CD4-positive, alpha-beta T cell treated with Interferon alpha-2 for 1 hour (primary cell): ENCODE measurements around the gene RIN3.
A peak's percentile ranks its signal among the peaks of the same experiment; 100 is the strongest.
"Not testable (repeated sequence)": the region's sequence is repeated elsewhere in the genome, so short reads cannot be mapped to it uniquely, and the experiment has no call there.

Source experiments
- DNase-seq, 2 donors: peaks; one replicate each; pipeline ENCODE4 v3.0.0-alpha.2; 2020 to 2022

The RIN3 gene

DNA sequence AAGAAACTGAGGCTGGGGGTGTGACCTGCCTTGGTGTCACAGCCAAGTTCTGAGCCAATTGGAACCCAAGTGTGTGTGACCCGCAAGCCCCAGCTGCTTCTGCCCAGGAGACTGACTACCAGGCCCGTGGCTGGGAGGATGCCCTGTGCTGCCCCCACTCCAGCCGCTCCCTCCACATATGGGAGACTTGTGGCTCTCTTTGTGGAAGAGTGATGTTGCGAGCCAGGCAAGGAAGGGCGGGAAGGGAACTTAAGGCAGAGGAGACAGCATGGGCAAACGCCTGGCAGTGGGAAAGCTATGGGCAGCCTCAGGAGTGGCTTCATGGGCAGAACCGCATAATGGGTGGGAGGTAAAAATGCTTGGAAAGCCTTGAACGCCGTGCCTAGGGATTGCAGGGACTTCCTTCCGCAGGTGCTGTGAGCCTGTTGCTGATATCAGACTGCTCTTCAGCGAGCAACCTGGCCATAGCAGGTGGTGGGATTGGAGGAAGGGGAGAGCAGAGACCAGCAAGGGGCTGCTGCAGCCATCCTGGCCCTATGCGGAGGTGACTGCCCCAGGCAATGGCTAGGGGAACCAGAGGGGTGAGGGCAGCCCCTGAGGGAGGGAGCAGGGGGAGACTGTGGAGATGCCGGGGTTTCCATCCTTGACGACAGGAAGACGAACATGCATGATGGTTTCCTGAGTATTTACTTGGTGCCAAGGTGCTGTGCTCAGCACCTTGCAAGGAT lies 119.1 kb downstream of the RIN3 start:
- DNase-seq = no peak

DNA sequence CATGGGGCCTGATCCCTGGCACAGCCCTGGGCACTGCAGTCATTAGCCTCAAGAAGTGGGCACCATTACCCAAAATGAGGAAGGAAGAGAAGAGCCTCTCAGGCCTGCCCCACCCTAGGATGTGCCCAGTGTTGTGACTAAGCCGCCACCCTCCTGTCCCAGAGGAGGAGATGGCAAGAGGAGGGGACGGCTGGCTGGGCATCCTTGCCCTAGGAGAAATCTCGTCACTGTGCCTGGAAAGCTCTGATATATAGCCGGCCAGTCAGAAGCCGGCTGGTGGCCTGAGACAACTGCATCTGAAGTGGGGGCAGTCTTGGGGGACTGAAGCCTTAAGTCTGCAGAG lies 119.7 kb downstream of the RIN3 start:
- peak in 1 of 2 donors; percentile 46 for DNase-seq

DNA sequence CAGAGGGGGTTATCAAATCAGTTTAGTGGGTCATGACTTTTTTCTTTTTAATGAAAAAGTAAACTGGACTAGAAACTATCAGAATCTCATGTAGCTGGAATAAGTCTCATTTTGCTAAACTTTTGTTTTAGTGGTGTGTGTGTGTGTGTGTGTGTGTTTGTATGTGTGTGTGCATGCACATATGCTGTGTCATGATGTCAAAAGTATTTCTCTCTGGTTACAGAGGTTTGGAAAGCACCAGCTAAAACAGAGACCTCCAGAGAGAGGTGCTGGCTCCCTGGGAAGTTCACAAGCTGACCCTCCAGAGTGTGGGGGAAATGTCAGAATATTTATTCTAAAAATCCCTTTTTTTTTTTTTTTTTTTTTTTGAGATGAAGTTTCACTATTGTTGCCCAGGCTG lies 120.1 kb downstream of the RIN3 start:
- no peak for DNase-seq

DNA sequence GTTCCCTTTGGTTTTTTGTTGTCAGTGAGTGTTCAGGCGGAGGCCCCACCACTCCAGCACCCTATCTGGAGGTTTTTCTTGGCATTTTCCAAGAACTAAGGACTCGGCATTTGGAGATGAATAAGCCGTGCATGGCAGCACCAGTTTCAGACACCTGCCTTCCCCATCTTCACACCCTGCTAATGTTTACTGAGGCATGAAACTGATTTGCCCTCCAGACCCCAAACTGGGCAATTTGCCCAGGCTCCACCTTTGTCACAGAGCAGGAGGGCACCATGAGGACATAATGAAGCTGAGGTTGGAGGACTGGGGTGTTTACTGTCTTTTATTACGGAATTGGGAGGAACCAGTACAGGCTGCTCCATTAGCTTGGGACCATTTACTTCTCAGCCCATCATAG lies 121.5 kb downstream of the RIN3 start:
- no peak for DNase-seq

DNA sequence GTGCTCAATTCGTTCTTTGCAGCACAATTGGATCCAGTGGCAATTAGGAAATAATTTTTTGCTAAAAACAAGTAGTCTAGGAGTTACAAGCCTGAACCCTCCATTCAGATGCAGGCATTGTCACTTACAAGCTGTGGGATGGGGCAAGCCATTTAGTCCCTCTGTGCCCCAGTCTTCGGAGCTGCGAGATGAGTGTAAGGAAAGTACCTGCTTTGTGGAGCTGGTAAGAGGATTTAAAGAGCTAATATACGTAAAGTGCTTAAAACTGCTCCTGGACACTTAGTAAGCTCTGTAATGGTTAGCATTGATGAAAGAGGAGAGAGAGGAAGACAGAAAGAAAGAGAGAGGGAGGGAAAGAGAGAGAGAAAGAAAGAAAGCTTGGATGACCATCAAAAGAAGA lies 122.3 kb downstream of the RIN3 start:
- DNase-seq = no peak

DNA sequence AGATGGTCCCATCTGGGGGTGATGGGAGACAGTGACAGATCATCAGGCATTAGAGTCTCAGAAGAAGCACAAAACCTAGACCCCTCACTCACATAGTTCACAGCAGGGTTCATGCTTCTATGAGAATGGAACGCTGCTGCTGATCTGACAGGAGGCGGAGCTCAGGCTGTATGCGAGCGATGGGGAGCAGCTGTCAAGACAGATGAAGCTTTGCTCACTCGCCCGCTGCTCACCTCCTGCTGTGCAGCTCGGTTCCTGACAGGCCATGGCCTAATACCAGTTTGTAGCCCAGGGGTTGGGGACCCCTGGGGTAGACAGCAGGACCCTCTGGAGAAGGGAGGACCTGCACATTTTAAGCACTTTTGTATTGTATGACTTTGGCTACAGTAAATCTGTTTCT lies 123.6 kb downstream of the RIN3 start:
- no peak for DNase-seq

DNA sequence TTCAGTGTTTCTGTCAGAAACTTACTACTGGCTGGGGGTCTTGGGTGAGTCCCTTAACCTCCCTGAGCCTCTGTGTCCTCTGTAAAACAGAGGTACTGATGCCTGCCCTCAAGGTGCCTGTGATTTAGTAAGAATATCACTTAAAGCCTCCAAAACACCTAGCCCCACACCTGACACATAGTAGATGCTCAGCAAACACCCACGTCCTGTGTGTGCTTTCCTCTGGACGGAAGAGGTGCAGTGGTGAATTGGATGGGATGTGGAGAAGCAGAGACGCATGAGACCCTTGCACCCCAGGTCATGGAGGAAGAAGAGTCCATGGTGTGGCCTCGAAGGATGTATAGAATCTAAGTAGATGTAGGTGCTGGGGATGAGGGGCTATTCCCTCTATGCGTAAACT lies 124.3 kb downstream of the RIN3 start:
- no peak for DNase-seq

DNA sequence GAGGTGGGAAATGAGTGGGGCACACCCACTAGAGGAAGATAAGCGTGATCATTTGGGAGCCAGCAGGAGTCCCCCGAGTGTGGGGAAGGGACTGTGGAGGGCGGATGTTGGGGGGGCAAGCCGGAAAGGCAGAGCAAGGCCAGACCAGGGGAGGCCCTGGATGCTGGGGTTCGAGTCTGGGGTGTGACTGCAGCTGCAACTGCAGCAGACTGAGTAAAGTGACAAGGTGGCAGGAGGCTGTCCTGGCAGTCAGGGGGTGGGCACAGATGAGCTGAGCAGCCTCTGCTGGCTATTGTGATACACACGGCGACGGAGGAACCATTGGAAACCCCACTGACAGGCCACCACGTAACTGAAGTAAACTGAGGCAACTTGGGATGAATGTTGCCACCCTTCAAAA lies 124.7 kb downstream of the RIN3 start:
- no peak for DNase-seq

DNA sequence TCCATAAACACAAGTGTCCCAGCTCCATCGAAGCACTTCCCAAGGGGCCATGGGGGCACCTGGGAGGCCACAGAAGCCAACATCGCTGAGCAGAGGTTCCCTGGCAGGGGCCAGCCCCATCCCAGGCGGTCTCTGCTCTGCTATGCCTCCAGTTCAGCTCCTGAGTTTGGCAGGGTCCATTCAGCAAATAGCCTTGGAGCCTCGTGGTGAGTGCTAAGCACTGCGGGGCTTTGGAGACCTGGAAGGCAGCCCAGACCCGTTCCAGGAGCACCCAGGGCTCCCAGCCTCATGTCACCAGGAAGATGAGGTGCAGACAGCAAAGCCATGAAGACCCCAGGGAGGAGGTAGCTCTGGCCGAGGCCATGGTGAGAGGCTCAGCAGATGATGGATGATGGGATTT lies 125.3 kb downstream of the RIN3 start:
- no peak for DNase-seq

DNA sequence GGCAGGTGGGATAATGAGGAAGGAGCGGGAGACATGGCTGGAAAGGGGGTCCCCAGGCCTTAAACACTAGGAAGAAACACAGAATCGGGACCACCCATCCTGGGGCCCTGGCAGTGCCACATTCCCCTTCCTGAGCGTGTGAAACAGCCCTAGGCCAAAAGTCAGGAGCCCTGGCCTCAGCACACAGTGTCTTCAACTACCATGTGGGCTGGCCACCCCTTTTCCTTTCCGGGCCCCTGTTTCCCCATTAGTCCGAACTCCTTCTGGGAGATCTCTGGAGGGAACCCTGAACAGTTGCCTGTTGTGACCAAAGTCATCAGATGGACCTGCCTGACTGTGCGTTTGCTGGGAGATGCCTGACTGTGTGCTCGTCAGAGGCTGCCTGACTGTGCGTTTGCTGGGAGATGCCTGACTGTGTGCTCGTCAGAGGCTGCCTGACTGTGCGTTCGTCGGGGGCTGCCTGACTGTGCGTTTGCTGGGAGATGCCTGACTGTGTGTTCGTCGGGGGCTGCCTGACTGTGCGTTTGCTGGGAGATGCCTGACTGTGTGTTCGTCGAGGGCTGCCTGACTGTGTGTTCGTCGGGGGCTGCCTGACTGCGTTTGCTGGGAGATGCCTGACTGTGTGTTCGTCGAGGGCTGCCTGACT lies 126.0 kb downstream of the RIN3 start:
- not testable (repeated sequence) for DNase-seq

DNA sequence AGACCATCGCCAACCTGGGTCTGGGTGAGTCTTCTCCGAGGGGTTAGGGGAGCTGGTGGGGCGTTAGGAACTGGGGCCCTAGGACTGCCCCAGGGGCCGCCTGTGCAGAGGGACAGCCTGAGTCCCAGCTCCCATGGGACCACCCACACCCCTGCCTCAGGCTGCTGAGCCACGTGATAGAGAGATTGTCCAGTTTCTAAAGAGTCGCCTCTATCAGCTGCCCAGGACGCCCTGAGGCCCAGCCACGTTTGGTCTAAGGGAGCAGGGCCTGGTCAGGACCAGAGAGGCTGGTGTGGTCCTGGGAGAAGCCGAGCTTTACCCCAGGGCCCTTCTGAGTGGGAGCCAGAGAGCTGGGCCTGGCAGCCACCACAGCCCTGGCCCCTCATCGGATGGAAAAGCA lies 127.7 kb downstream of the RIN3 start:
- DNase-seq = no peak

DNA sequence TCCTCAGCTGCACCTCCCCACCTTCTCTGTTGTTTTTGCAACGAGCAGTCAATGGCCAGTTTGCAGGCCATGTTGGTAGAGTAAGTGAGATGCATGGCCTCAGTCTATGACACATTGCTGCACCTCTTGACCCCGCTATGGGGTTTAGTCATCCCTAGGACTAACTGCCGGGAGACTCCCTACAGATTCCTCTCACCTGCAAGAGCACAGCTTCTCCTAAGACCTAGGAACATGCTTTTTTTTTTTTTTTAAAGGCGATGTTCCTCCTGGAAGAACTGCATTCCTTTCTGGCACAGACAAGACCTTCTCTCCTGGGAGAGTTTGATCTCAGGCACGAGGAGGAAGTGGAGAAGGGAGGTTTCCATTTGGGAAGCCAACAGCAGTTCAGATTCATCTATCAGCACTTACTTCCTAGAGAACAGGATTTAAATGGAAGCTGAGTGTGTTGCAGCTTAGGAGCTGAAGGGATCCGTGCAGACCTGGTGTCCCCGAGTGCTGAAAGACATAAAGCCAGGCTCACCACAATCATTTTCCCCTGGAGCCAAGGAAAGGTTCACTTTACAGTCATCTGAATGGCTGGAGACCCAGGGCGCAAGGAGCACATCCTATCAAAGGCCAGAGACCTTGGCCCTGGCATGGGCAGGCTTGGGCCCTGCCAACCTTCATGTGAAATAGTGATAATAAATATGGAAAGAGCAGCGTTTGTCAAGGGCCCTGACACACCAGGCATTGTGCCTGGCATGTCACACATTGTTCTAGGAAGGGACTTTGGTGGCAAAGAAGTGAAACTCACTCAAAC lies 130.8 kb downstream of the RIN3 start:
- no peak for DNase-seq

DNA sequence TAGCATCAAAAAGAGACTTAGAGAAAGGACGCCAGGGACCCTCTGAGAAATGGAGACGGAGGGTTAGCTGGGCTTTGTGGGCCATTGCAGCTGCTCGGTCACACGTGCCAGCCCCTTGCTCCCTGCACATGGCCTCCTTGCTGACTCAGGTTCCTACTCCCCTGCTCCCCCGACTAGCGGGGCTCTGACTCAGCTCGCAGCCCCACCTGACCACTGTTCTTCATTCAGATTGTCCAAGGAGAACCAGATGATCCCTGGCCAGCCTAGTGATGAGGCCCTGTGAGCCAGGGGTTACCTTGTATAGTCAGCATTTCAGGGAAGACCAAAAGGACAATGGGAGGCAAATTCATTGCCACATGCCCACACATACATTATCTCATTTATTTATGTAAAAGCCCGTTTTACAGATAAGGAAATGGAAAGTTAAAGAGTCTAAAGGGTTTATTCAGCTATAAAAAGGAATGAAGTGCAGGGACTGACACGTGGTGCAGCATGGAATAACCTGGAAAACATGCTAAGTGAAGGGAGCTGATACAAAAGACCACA lies 131.5 kb downstream of the RIN3 start:
- no peak for DNase-seq

DNA sequence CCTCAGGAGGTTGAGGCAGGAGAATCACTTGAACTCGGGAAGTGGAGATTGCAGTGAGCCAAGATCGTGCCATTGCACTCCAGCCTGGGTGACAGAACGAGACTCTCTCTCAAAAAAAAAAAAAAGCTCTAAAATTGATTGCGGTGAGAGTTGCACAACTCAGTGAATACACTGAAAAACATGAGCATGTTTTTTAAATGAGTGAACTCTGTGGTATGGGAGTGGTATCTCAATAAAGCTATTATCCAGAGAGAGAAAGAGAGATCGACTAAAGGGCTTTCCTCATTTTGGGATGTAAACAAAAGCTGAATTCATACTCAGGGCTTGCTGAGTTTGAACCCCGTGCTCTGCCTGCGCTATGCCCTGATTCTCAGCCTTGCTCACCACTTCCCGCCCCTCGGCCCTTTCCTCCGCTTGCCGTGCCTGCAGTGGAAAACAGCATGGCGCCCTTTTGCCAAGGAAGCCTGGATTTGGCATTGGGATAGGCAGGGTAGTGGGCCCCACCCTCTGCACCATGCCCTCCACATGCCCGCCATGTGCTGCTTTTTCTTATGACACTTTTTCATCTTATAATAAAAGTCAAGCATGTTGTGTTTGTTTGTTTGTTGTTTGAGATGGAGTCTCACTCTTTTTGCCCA lies 132.4 kb downstream of the RIN3 start:
- no peak for DNase-seq

DNA sequence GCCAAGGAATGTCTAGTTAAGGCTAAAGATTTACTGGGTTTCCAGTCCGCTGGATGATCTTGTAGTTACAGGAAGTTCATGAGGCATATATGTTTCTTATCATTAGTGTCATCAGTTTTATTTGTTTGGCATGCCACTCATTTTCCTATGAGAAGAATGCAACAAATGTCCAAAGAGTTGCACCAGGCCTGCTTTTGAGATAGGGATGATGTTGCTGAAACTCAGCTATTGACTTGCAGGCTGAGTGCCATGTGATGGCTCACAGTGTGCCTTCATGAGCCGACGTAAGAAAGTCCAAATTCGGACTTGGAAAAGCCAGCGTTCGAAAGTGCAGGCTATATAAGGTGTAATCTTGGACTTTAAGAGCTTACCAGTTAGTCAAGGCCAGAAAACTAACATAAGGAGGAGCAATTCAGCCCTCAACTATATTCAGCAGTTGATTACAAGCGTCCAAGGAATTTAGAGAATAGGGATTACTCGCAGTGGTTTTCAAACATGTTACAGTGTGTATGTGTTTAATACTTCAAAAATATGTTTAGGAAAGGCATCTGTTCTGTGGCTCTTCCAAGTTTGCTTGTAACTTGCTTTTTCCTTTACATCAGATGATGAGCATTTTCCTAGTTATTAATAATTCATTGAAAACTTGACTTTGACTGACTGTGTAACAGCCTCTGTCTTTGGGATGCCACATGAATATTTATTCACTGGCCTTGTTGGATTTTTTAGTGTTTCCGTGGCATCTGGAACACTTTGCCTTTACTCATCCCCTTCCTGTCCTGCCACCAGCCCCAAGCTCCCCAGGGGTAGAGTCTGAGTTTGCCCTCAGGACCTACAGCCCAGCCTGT lies 133.6 kb downstream of the RIN3 start:
- no peak for DNase-seq

DNA sequence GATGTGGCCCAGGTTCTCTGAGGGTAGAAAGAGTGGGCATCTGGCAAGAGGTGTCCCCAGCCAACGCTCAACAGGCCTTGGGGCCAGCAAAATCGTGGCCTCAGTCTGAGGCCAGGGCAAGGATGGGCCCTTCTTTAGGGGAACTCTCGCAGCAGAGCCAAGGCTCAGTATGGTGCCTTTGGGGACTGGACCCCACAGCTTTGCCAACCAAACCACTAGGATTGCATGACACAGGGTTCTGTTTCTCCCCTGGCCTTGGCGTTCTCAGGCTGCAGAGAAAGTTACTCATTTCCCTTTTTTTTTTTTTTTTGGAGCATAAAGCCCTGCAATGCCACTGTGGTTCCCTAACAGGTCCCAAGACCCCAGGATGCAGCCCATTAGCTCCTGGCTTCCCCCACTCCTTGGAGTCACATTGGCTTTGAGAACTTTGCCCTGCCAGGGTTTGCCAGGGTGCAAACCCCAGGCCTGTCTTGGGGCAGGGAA lies 134.3 kb downstream of the RIN3 start:
- no peak for DNase-seq

DNA sequence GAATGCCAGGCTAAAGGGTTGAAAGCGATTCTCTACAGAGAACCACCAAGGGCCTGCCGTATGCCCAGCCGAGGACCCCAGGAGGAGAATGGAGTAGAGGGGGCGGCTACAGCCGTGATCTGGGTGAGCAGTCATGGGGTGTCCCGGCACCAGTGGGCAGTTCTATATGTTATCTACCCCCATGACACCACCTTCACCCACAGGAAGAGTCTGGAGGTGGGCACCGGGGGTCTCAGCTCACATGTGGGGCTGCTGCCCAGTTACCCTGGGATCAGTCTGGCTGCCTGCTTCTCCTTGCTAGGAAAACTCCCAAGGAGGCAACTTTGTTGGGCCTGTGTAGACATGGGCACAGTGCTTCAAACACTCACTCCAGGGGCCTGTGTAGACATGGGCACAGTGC lies 135.5 kb downstream of the RIN3 start:
- no peak for DNase-seq

DNA sequence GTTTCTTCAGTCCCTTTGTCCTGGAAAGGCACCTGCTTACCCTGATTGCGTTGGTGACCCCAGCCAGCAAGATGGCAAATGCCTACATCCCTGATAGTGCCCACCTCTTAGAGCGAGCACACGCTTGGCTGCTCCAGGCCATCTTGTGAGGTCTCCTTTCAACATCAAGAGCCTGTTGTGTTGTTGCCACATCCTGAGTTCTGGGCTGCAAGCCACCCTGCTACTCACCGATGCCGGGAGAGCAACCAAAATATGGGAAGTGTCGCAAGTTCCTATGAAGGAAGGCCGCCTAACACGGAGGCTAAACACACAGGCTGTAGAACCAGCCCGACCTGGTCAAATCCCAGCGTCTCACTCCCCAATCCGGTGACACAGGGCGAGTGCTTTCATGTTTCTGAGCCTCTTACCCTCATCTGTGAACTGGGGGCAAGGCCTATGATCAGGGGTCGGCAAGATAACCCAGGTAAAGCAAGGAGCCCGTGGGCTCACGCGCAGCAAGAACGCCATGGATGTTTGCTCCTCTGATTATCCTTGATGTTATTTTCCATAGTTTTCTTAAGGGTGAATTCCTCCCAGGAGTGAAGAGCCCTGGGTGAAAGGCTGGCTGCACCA lies 136.5 kb downstream of the RIN3 start:
- DNase-seq = peak in 1 of 2 donors; percentile 68

DNA sequence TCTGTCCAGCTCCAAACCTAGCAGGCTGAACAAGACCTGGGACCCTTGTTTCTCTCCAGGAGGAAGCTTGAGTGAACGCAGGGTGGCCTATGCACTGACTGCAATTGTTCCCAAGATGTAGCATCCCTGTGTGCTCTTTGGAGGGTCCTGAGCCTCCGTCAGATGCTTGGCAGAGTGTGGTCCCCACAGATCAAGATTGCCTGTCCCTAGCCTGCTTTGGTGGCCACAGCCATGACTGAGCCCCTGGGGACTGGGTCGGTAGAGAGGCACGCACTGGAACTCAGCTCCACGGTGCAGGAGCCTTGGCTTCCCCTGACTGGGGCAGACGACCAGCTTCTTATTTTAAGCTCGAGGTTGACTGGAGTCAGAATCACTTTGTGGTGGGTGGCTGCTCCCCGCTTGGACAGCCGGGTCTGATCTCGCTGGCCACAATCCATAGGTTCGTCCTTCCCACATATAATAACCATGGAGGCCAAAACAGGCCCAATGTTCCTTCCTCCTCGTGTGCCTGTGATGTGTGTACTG lies 137.1 kb downstream of the RIN3 start:
- DNase-seq = no peak

DNA sequence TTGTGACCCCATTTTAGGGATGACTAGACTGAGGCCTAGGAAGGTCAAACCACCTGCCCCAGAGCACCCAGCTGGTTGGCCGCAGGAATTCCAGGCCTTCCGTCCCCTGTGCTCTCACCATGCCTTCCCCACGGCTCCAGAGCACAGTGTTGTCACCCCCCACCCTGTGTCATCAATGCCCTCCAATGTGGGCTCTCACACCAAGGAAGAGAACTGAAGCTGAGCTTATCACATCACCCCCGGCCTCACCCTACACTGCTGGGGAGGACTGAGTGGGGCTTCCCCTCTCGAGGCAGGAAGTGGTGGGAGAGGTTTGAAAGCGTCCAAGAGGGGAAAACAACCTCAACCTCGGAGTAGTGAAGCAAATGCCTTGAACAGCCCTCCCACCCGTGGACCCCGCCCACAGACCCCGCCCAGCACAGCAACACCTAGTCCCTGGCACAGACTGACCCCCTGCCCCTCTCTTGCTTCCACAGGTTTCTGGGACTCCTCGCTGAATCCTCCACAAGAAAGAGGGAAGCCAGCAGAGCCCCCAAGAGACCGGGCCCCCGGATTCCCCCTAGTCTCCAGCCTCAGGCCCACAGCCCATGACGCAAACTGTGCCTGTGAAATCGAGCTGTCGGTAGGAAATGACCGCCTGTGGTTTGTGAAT lies 137.7 kb downstream of the RIN3 start:
- DNase-seq = peak; percentile 84 to 87
